ENCODE results near the gene ZNF497. TPM values are rescaled to one million over a fixed set of nuclear protein-coding genes. Genes with fewer than 3 reads are reported as not detected.

ZNF497 gene
- total and polyA plus RNA-seq, 2 of the 8 experiments (the other 6 are each of a cell fraction or from before 2014, with no cell fraction given), result 0.93 to 1.4 TPM

DNA sequence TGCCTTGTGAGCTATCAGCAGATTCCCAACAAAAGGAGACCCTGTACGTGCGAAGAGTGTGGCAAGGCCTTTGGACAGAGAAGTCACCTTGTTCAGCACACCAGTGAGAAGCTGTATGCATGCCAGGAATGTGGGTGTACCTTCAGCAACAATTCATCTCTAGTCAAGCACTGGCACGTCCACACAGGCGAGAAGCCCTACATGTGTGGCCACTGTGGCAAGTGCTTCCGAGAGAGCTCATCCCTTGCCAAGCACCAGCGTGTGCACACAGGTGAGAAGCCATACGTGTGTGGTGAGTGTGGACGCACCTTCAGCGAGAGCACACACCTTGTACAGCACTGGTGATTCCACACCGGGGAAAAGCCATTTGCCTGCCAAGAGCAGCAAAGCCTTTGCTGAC, 43.3 kb downstream of the ZNF497 start (continued):
- TF ChIP-seq CTCF (IDR thresholded peaks at IDR 0.05; ENCODE audit: control extremely low read depth in 1 of 3, insufficient read depth in 1 of 3, low read depth in 1 of 3, low read length in 3 of 3) (no peak), FOSL1 (IDR thresholded peaks at IDR 0.05; ENCODE audit: insufficient read depth, low read depth, low read length) (no peak), SIRT6 (IDR thresholded peaks at IDR 0.05; ENCODE audit: low read length) (no peak), EZH2 (IDR thresholded peaks at IDR 0.05; ENCODE audit: low read depth, low read length, severe bottlenecking) (no peak)

Data from H1 (cell line).